GM23338 (cell line): ENCODE results near the gene GPR162. TPM values are rescaled to one million over a fixed set of nuclear protein-coding genes. Genes with fewer than 3 reads are reported as not detected.

Experiments
- ATAC-seq: fragments of 200-7000 bp; cut with Tn5 transposase; 3 replicates; pipeline ENCODE4 v1.9.1; 2020
- DNase-seq: peaks from one replicate; pipeline ENCODE4 v3.0.0-alpha.2; 2015; ENCODE audit warnings: low spot score
- H2AFZ ChIP-seq: fragments of 200-600 bp; sonication (generic); 2 replicates; pipeline ENCODE4 v1.8.0; 2016; ENCODE audit warnings: antibody characterized with exemption, mild to moderate bottlenecking, moderate library complexity
- H3F3A ChIP-seq: fragments of 200-600 bp; sonication (generic); replicated peaks from 2 replicates; pipeline ENCODE4 v1.8.0; 2017; ENCODE audit warnings: antibody characterized with exemption, mixed run types, low read depth
- H3K27ac ChIP-seq: fragments of 200-600 bp; sonication (generic); 2 replicates; pipeline ENCODE4 v1.6.1; 2016; ENCODE audit warnings: low read depth
- H3K27me3 ChIP-seq: fragments of 200-600 bp; sonication (generic); 2 replicates; pipeline ENCODE4 v1.8.0; 2016; ENCODE audit warnings: mild to moderate bottlenecking, mixed run types, moderate library complexity; ENCODE audit not compliant: insufficient read depth
- H3K36me3 ChIP-seq: fragments of 200-600 bp; sonication (generic); 2 replicates; pipeline ENCODE4 v1.8.0; 2016; ENCODE audit warnings: mild to moderate bottlenecking; ENCODE audit not compliant: insufficient read depth
- H3K4me1 ChIP-seq: fragments of 200-600 bp; sonication (generic); 2 replicates; pipeline ENCODE4 v1.8.0; 2016; ENCODE audit warnings: mild to moderate bottlenecking, moderate library complexity; ENCODE audit not compliant: insufficient read depth
- H3K4me2 ChIP-seq: fragments of 200-600 bp; sonication (generic); 2 replicates; pipeline ENCODE4 v1.7.1; 2017; ENCODE audit warnings: mixed run types
- H3K4me3 ChIP-seq: fragments of 200-600 bp; sonication (generic); 2 replicates; pipeline ENCODE4 v1.6.1; 2016; ENCODE audit warnings: mixed run types
- H3K79me2 ChIP-seq: fragments of 200-600 bp; sonication (generic); replicated peaks from 2 replicates; pipeline ENCODE4 v1.8.0; 2017; ENCODE audit warnings: mild to moderate bottlenecking; ENCODE audit not compliant: insufficient read depth
- H3K9me2 ChIP-seq: fragments of 200-600 bp; sonication (generic); 2 replicates; pipeline ENCODE4 v1.8.0; 2017; ENCODE audit not compliant: insufficient read depth
- H4K20me1 ChIP-seq: fragments of 200-600 bp; sonication (generic); replicated peaks from 2 replicates; pipeline ENCODE4 v1.8.0; 2017; ENCODE audit warnings: mild to moderate bottlenecking; ENCODE audit not compliant: insufficient read depth
- H3K27ac Mint-ChIP-seq: 2 replicates; pipeline ENCODE4 v1.8.0; 2020; ENCODE audit warnings: inconsistent platforms, mild to moderate bottlenecking, moderate library complexity, mixed read lengths
- H3K27me3 Mint-ChIP-seq: 3 replicates; pipeline ENCODE4 v1.8.0; 2022; ENCODE audit warnings: low read depth, mild to moderate bottlenecking, moderate library complexity, mixed read lengths, inconsistent platforms; ENCODE audit not compliant: insufficient read depth, poor library complexity
- H3K36me3 Mint-ChIP-seq: 3 replicates; pipeline ENCODE4 v1.8.0; 2021; ENCODE audit warnings: low read depth, mild to moderate bottlenecking, inconsistent platforms, moderate library complexity, mixed read lengths
- H3K4me1 Mint-ChIP-seq: 3 replicates; pipeline ENCODE4 v1.8.0; 2020; ENCODE audit warnings: mild to moderate bottlenecking, inconsistent platforms, mixed read lengths
- H3K4me3 Mint-ChIP-seq: 3 replicates; pipeline ENCODE4 v1.8.0; 2021; ENCODE audit warnings: moderate library complexity, mild to moderate bottlenecking, inconsistent platforms, mixed read lengths
- H3K9me3 Mint-ChIP-seq: 3 replicates; pipeline ENCODE4 v1.8.0; 2020; ENCODE audit warnings: moderate library complexity, mild to moderate bottlenecking, inconsistent platforms, mixed read lengths
- EZH2 ChIP-seq: fragments of 200-600 bp; sonication (generic); IDR thresholded peaks from one replicate; pipeline ENCODE4 v1.8.0; 2017; ENCODE audit warnings: antibody characterized with exemption, mild to moderate bottlenecking, low read depth; ENCODE audit not compliant: unreplicated experiment
- EZH2phosphoT487 ChIP-seq: fragments of 200-600 bp; sonication (generic); IDR thresholded peaks from one replicate; pipeline ENCODE4 v1.8.1; 2018; ENCODE audit warnings: antibody characterized with exemption; ENCODE audit not compliant: unreplicated experiment
- JUNB ChIP-seq: IDR thresholded peaks from one replicate; pipeline ENCODE4 v1.6.1; 2016; ENCODE audit warnings: antibody characterized with exemption; ENCODE audit not compliant: unreplicated experiment
- NANOG ChIP-seq: IDR thresholded peaks from 2 replicates; pipeline ENCODE4 v1.6.1; 2016; ENCODE audit warnings: antibody characterized with exemption, borderline replicate concordance
- POLR2AphosphoS5 ChIP-seq: IDR thresholded peaks from 2 replicates; pipeline ENCODE4 v1.6.1; 2016; ENCODE audit warnings: antibody characterized with exemption, low read depth
- ZNF114 ChIP-seq: fragments of 250-450 bp; sonication (Bioruptor Pico); IDR thresholded peaks from 2 replicates; pipeline ENCODE4 v1.5.0; 2020; ENCODE audit warnings: mild to moderate bottlenecking, moderate library complexity
- polyA plus RNA-seq: library from polyadenylated mRNA; unstranded; fragments of >200 nt; fragmentation: Nextera tagmentation; extraction: Ambion mirVana; gene quantifications from 2 replicates; pipeline ENCODE4 v1.2.1, GENCODE V29; 2016
- total RNA-seq: library from RNA; depleted of rRNA; stranded (reverse); fragments of >200 nt; shearing (Covaris generic); gene quantifications from 2 replicates; pipeline ENCODE4 v1.2.3, GENCODE V29; 2014
- TF ChIP-seq, protein P1 (sequence below): fragments of 250-450 bp; sonication (Bioruptor Pico); IDR thresholded peaks from 2 replicates; pipeline ENCODE4 v1.5.0; 2020; ENCODE audit warnings: mild to moderate bottlenecking, moderate library complexity
- TF ChIP-seq, protein P2 (sequence below), 2 experiments: fragments of 200-600 bp in 1 of 2; sonication (generic) in 1 of 2; conservative IDR thresholded peaks; 2 replicates each; pipeline versions ENCODE4 v1.5.1 to v1.6.1; 2016 to 2017; ENCODE audit warnings: antibody characterized with exemption in 2 of 2, low read depth in 2 of 2, mild to moderate bottlenecking in 2 of 2, moderate library complexity in 1 of 2

The GPR162 gene
- total and polyA plus RNA-seq, 2 experiments from 2014 or later = 4.7 to 5.0 TPM

DNA sequence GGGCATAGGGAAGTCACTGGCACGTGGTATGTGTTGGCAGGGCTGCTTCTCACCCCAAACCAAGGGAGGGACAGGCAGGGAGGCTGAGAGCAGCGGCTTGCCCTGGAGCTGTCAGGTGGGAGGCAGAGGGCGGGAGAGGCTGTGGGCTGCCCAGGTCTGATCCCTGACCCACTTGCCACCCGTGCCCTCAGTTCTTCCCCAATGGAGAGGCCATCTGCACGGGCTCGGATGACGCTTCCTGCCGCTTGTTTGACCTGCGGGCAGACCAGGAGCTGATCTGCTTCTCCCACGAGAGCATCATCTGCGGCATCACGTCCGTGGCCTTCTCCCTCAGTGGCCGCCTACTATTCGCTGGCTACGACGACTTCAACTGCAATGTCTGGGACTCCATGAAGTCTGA is 23.8 kb downstream of the GPR162 start:
- Histone ChIP-seq H3K27me3 (no peaks in the 10 kb centered on the region), H3F3A (0 out of 2 replicates have a peak, but pooled peaks cover 3% of the 10 kb centered on the region), H4K20me1 (no peaks in the 10 kb centered on the region; the same call in 1 of the 2 replicates), H3K9me2 (no peaks in the 10 kb centered on the region), H3K36me3 (peaks cover 28% of the 10 kb centered on the region), H3K79me2 (peaks cover 10% of the 10 kb centered on the region), H3K4me1 (peaks cover 4% of the 10 kb centered on the region; the same call in 1 of the 2 replicates), H3K27ac (no peak overlapping the region), H3K4me2 (no peak overlapping the region), H3K4me3 (no peak overlapping the region), H2AFZ (no peak overlapping the region)
- peaks cover 24% of the 10 kb centered on the region for H3K27me3 Mint-ChIP-seq
- ATAC-seq (no peak), DNase-seq (no peak)
- peaks cover 9% of the 10 kb centered on the region; the same call in 2 of the 3 replicates for H3K4me1 Mint-ChIP-seq
- H3K9me3 Mint-ChIP-seq = no peaks in the 10 kb centered on the region
- H3K36me3 Mint-ChIP-seq = peaks cover 71% of the 10 kb centered on the region
- H3K27ac Mint-ChIP-seq = no peak overlapping the region
- no peak overlapping the region for H3K4me3 Mint-ChIP-seq
- TF ChIP-seq ZNF114 (CRISPR knock-in tag) (no peak), NANOG (no peak)
- TF ChIP-seq, protein P1, sequence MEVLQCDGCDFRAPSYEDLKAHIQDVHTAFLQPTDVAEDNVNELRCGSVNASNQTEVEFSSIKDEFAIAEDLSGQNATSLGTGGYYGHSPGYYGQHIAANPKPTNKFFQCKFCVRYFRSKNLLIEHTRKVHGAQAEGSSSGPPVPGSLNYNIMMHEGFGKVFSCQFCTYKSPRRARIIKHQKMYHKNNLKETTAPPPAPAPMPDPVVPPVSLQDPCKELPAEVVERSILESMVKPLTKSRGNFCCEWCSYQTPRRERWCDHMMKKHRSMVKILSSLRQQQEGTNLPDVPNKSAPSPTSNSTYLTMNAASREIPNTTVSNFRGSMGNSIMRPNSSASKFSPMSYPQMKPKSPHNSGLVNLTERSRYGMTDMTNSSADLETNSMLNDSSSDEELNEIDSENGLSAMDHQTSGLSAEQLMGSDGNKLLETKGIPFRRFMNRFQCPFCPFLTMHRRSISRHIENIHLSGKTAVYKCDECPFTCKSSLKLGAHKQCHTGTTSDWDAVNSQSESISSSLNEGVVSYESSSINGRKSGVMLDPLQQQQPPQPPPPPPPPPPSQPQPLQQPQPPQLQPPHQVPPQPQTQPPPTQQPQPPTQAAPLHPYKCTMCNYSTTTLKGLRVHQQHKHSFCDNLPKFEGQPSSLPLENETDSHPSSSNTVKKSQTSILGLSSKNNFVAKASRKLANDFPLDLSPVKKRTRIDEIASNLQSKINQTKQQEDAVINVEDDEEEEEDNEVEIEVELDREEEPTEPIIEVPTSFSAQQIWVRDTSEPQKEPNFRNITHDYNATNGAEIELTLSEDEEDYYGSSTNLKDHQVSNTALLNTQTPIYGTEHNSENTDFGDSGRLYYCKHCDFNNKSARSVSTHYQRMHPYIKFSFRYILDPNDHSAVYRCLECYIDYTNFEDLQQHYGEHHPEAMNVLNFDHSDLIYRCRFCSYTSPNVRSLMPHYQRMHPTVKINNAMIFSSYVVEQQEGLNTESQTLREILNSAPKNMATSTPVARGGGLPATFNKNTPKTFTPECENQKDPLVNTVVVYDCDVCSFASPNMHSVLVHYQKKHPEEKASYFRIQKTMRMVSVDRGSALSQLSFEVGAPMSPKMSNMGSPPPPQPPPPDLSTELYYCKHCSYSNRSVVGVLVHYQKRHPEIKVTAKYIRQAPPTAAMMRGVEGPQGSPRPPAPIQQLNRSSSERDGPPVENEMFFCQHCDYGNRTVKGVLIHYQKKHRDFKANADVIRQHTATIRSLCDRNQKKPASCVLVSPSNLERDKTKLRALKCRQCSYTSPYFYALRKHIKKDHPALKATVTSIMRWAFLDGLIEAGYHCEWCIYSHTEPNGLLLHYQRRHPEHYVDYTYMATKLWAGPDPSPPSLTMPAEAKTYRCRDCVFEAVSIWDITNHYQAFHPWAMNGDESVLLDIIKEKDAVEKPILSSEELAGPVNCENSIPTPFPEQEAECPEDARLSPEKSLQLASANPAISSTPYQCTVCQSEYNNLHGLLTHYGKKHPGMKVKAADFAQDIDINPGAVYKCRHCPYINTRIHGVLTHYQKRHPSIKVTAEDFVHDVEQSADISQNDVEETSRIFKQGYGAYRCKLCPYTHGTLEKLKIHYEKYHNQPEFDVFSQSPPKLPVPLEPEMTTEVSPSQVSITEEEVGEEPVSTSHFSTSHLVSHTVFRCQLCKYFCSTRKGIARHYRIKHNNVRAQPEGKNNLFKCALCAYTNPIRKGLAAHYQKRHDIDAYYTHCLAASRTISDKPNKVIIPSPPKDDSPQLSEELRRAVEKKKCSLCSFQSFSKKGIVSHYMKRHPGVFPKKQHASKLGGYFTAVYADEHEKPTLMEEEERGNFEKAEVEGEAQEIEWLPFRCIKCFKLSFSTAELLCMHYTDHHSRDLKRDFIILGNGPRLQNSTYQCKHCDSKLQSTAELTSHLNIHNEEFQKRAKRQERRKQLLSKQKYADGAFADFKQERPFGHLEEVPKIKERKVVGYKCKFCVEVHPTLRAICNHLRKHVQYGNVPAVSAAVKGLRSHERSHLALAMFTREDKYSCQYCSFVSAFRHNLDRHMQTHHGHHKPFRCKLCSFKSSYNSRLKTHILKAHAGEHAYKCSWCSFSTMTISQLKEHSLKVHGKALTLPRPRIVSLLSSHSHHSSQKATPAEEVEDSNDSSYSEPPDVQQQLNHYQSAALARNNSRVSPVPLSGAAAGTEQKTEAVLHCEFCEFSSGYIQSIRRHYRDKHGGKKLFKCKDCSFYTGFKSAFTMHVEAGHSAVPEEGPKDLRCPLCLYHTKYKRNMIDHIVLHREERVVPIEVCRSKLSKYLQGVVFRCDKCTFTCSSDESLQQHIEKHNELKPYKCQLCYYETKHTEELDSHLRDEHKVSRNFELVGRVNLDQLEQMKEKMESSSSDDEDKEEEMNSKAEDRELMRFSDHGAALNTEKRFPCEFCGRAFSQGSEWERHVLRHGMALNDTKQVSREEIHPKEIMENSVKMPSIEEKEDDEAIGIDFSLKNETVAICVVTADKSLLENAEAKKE = no peak

DNA sequence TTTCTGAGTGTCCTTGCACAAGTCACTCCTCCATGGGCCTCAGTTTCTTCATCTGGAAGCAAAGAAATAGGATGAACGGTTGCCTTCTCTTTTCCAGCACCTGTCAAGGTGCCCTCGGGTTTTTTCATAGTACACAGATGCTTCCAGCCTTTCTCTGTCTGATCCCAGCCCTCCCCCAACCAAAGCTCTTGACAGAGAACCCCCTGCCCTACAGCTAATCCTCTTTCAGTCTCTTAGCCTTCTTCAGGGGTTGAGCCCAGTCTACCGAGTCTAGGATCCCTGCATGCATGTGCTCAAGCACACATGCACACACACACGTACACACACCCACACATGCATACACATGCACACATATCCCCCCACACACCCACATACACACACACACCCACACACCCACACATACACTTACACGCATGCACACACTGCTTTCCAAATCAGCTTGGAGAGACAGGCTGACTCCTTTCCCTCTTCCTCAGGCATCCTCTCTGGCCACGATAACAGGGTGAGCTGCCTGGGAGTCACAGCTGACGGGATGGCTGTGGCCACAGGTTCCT is 24.8 kb downstream of the GPR162 start:
- no peak for DNase-seq
- Mint-ChIP-seq H3K27ac (no peak overlapping the region), H3K36me3 (peaks cover 71% of the 10 kb centered on the region), H3K4me3 (no peak overlapping the region; the same call in 2 of the 3 replicates), H3K27me3 (peaks cover 25% of the 10 kb centered on the region), H3K4me1 (peaks cover 5% of the 10 kb centered on the region; the same call in 2 of the 3 replicates), H3K9me3 (no peaks in the 10 kb centered on the region)
- no peak overlapping the region for H3K4me3 ChIP-seq
- H3K36me3 ChIP-seq = peaks cover 28% of the 10 kb centered on the region
- no peaks in the 10 kb centered on the region; the same call in 1 of the 2 replicates for H4K20me1 ChIP-seq
- H3K4me1 ChIP-seq = peaks cover 5% of the 10 kb centered on the region; the same call in 1 of the 2 replicates
- 0 out of 2 replicates have a peak, but pooled peaks cover 3% of the 10 kb centered on the region for H3F3A ChIP-seq
- no peak for ATAC-seq
- H3K9me2 ChIP-seq = no peaks in the 10 kb centered on the region
- H3K27me3 ChIP-seq = no peaks in the 10 kb centered on the region
- H2AFZ ChIP-seq = no peak overlapping the region
- no peak overlapping the region for H3K27ac ChIP-seq
- peaks cover 16% of the 10 kb centered on the region for H3K79me2 ChIP-seq
- H3K4me2 ChIP-seq = no peak overlapping the region
- TF ChIP-seq POLR2AphosphoS5 (no peak; the same call in 1 of the 2 replicates), JUNB (no peak), EZH2 (no peak), NANOG (no peak), EZH2phosphoT487 (no peak)
- TF ChIP-seq, protein P2, sequence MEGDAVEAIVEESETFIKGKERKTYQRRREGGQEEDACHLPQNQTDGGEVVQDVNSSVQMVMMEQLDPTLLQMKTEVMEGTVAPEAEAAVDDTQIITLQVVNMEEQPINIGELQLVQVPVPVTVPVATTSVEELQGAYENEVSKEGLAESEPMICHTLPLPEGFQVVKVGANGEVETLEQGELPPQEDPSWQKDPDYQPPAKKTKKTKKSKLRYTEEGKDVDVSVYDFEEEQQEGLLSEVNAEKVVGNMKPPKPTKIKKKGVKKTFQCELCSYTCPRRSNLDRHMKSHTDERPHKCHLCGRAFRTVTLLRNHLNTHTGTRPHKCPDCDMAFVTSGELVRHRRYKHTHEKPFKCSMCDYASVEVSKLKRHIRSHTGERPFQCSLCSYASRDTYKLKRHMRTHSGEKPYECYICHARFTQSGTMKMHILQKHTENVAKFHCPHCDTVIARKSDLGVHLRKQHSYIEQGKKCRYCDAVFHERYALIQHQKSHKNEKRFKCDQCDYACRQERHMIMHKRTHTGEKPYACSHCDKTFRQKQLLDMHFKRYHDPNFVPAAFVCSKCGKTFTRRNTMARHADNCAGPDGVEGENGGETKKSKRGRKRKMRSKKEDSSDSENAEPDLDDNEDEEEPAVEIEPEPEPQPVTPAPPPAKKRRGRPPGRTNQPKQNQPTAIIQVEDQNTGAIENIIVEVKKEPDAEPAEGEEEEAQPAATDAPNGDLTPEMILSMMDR (conservative IDR thresholded peaks at IDR 0.05; ENCODE audit: low read depth in 2 of 2) = no peak
